ENCODE results near the gene TNIP1. TPM values are rescaled to one million over a fixed set of nuclear protein-coding genes. Genes with fewer than 3 reads are reported as not detected.
A peak's percentile ranks its signal among the peaks of the same experiment; 100 is the strongest.

TNIP1 gene
- total RNA-seq, 2 experiments from 2014 or later: 110 to 115 TPM

DNA sequence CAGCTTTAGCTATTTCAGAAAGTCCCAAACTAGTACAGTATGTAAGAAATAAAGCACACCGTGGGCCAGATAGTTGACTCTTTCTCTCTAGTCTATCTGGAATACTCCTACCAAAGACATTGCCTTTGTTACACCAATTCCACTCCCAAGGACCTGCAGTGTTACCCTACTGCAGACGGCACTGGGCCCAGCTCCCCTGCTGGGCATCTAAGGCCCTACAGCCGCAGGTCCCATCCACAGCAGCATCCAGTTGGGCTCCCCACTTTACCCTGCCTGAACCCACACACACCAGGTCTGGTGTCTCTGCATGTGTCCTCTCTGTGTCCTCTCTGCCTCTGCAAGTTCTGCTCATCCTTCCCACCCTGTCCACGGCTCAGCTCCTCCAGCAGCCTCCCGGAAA lies 22.5 kb downstream of the TNIP1 start:
- H3K4me1 Mint-ChIP-seq (ENCODE audit: low read depth): peaks cover 34% of the 10 kb centered on the region
- ATAC-seq (ENCODE audit: poor library complexity) (no peak), DNase-seq (no peak)
- no peaks in the 10 kb centered on the region for H3K9me3 ChIP-seq (ENCODE audit: control insufficient read depth in 1 of 2, insufficient read depth in 1 of 2, low read length in 2 of 2)
- no peak overlapping the region for H3K27ac ChIP-seq (ENCODE audit: low read depth in 1 of 2, low read length in 2 of 2)
- H3K36me3 Mint-ChIP-seq (ENCODE audit: low read depth): peaks cover 99% of the 10 kb centered on the region
- no peak overlapping the region for H3K4me3 Mint-ChIP-seq
- no peak overlapping the region for H3K4me3 ChIP-seq (ENCODE audit: low read length)
- no peaks in the 10 kb centered on the region for H3K27me3 ChIP-seq (ENCODE audit: control insufficient read depth in 1 of 2, insufficient read depth in 2 of 2, low read length in 2 of 2)
- ChIA-PET CTCF (interaction anchor here (0.9 to 1.0 kb wide), 2 partner anchors 10 to 57 kb away, joined by 3 to 6 read pairs; no protein-coding TSS in a partner anchor), POLR2A (no interaction called here)
- peaks cover 45% of the 10 kb centered on the region for H3K4me1 ChIP-seq (ENCODE audit: insufficient read depth, low read length)
- no peaks in the 10 kb centered on the region for H3K27me3 Mint-ChIP-seq
- intact Hi-C loops (cut with DNase I, micrococcal nuclease): no loop called here
- H3K36me3 ChIP-seq (ENCODE audit: insufficient read depth, low read length): peaks cover 99% of the 10 kb centered on the region
- H3K27ac Mint-ChIP-seq: peak overlapping the region; percentile 30
- no peak for TF ChIP-seq CTCF (IDR thresholded peaks at IDR 0.05)
- no peaks in the 10 kb centered on the region for H3K9me3 Mint-ChIP-seq

- CTCF ChIA-PET: no interaction called here
- peaks cover 97% of the 10 kb centered on the region for H3K36me3 Mint-ChIP-seq (ENCODE audit: low read depth)
These were observed 24.2 kb downstream of the TNIP1 start for GRCh38 chr5:151056379-151057325.

GRCh38 chr5:151055336-151055735 lies 25.5 kb downstream of the TNIP1 start:
- Histone ChIP-seq H3K9me3 (ENCODE audit: control insufficient read depth in 1 of 2, insufficient read depth in 1 of 2, low read length in 2 of 2) (no peaks in the 10 kb centered on the region), H3K36me3 (ENCODE audit: insufficient read depth, low read length) (peaks cover 94% of the 10 kb centered on the region), H3K4me3 (ENCODE audit: low read length) (no peak overlapping the region), H3K27ac (ENCODE audit: low read depth in 1 of 2, low read length in 2 of 2) (no peak overlapping the region), H3K4me1 (ENCODE audit: insufficient read depth, low read length) (peaks cover 33% of the 10 kb centered on the region), H3K27me3 (ENCODE audit: control insufficient read depth in 1 of 2, insufficient read depth in 2 of 2, low read length in 2 of 2) (no peaks in the 10 kb centered on the region)
- no peak overlapping the region for H3K27ac Mint-ChIP-seq
- no peaks in the 10 kb centered on the region for H3K9me3 Mint-ChIP-seq
- ATAC-seq (ENCODE audit: poor library complexity): no peak
- no peaks in the 10 kb centered on the region for H3K27me3 Mint-ChIP-seq
- H3K36me3 Mint-ChIP-seq (ENCODE audit: low read depth): peaks cover 94% of the 10 kb centered on the region
- ChIA-PET CTCF (interaction anchor here (8.8 kb wide), 1 partner anchor 60 kb away, joined by 126 read pairs; no protein-coding TSS in a partner anchor), POLR2A (no interaction called here)
- H3K4me1 Mint-ChIP-seq (ENCODE audit: low read depth): peaks cover 26% of the 10 kb centered on the region
- TF ChIP-seq CTCF (IDR thresholded peaks at IDR 0.05): no peak
- DNase-seq: no peak
- no peak overlapping the region for H3K4me3 Mint-ChIP-seq
- intact Hi-C loops (cut with DNase I, micrococcal nuclease): no loop called here

More at GRCh38 chr5:151056379-151057325, 24.2 kb downstream of the TNIP1 start:
- Mint-ChIP-seq H3K4me1 (ENCODE audit: low read depth) (peaks cover 38% of the 10 kb centered on the region), H3K27ac (no peak overlapping the region), H3K27me3 (no peaks in the 10 kb centered on the region), H3K4me3 (no peak overlapping the region), H3K9me3 (no peaks in the 10 kb centered on the region)
- TF ChIP-seq CTCF (IDR thresholded peaks at IDR 0.05): no peak
- H3K4me3 ChIP-seq (ENCODE audit: low read length): no peak overlapping the region
- DNase-seq (peak in 2 of 14 experiments; percentile 65 to 78), ATAC-seq (ENCODE audit: poor library complexity) (no peak)
- no peak overlapping the region for H3K27ac ChIP-seq (ENCODE audit: low read depth in 1 of 2, low read length in 2 of 2)
- no peaks in the 10 kb centered on the region for H3K9me3 ChIP-seq (ENCODE audit: control insufficient read depth in 1 of 2, insufficient read depth in 1 of 2, low read length in 2 of 2)
- no peaks in the 10 kb centered on the region for H3K27me3 ChIP-seq (ENCODE audit: control insufficient read depth in 1 of 2, insufficient read depth in 2 of 2, low read length in 2 of 2)
- POLR2A ChIA-PET: no interaction called here
- intact Hi-C loops (cut with DNase I, micrococcal nuclease): no loop called here
- H3K4me1 ChIP-seq (ENCODE audit: insufficient read depth, low read length): peaks cover 46% of the 10 kb centered on the region
- H3K36me3 ChIP-seq (ENCODE audit: insufficient read depth, low read length): peaks cover 96% of the 10 kb centered on the region
